HepG2 (cell line): ENCODE measurements around the gene PFDN2. TPM values are rescaled to one million over a fixed set of nuclear protein-coding genes. Genes with fewer than 3 reads are reported as not detected.

Experiments used
- ATF1 ChIP-seq: IDR thresholded peaks from 2 replicates; pipeline ENCODE4 v1.6.1; 2016; ENCODE audit warnings: mild to moderate bottlenecking, control low read depth
- ATM ChIP-seq: fragments of 450-650 bp; IDR thresholded peaks from 2 replicates; pipeline ENCODE4 v1.7.1; 2017; ENCODE audit warnings: mild to moderate bottlenecking, borderline replicate concordance
- CENPX ChIP-seq: sonication (generic); formaldehyde crosslinking; IDR thresholded peaks from 2 replicates; pipeline ENCODE4 v1.9.0; 2021; ENCODE audit warnings: mild to moderate bottlenecking, missing genetic modification reagents, moderate library complexity
- CREB1 ChIP-seq, 2 experiments: fragments of 450-650 bp in 1 of 2; IDR thresholded peaks; 2 replicates each; pipeline ENCODE4 v1.6.1; 2016 to 2017; ENCODE audit warnings: control low read depth in 1 of 2, mild to moderate bottlenecking in 1 of 2, missing compliant biosample characterization in 1 of 2, missing genetic modification characterization in 1 of 2
- HMGA1 ChIP-seq: sonication (generic); formaldehyde crosslinking; conservative IDR thresholded peaks from 2 replicates; pipeline ENCODE4 v1.4.0; 2020; ENCODE audit warnings: missing genetic modification reagents
- ISX ChIP-seq: sonication (generic); formaldehyde crosslinking; conservative IDR thresholded peaks from 2 replicates; pipeline ENCODE4 v1.5.0; 2020; ENCODE audit warnings: missing genetic modification reagents
- MBD4 ChIP-seq: IDR thresholded peaks from 2 replicates; pipeline ENCODE4 v1.6.1; 2012; ENCODE audit warnings: low read length, inconsistent platforms, borderline replicate concordance
- NCOA2 ChIP-seq: sonication (generic); formaldehyde crosslinking; IDR thresholded peaks from 2 replicates; pipeline ENCODE4 v1.8.0; 2022; ENCODE audit warnings: inconsistent platforms
- PAF1 ChIP-seq: IDR thresholded peaks from 2 replicates; pipeline ENCODE4 v1.6.1; 2016; ENCODE audit warnings: missing genetic modification reagents, missing compliant biosample characterization
- RFX3 ChIP-seq: IDR thresholded peaks from 2 replicates; pipeline ENCODE4 v1.6.1; 2016; ENCODE audit warnings: missing biosample characterization, missing genetic modification reagents
- SP5 ChIP-seq: IDR thresholded peaks from 2 replicates; pipeline ENCODE4 v1.6.1; 2016; ENCODE audit warnings: low read depth, borderline replicate concordance
- TCF7 ChIP-seq: sonication (generic); IDR thresholded peaks from 2 replicates; pipeline ENCODE4 v1.6.1; 2016; ENCODE audit warnings: antibody characterized with exemption, low read depth
- U2AF2 ChIP-seq: fragments of 200-400 bp; formaldehyde crosslinking; IDR thresholded peaks from 2 replicates; pipeline ENCODE4 v1.6.1; 2017; ENCODE audit warnings: low read depth, mild to moderate bottlenecking, low read length
- ZFAT ChIP-seq: sonication (generic); formaldehyde crosslinking; conservative IDR thresholded peaks from 2 replicates; pipeline ENCODE4 v1.8.1; 2023; ENCODE audit warnings: missing genetic modification reagents, inconsistent platforms
- ZNF101 ChIP-seq: sonication (generic); formaldehyde crosslinking; IDR thresholded peaks from 2 replicates; pipeline ENCODE4 v1.4.0; 2020; ENCODE audit warnings: mild to moderate bottlenecking, low read depth, missing genetic modification reagents, borderline replicate concordance
- ZNF251 ChIP-seq: sonication (generic); formaldehyde crosslinking; IDR thresholded peaks from 2 replicates; pipeline ENCODE4 v1.9.0; 2021; ENCODE audit warnings: mild to moderate bottlenecking, missing genetic modification reagents
- ZNF296 ChIP-seq: sonication (generic); formaldehyde crosslinking; conservative IDR thresholded peaks from 2 replicates; pipeline ENCODE4 v1.5.0; 2020; ENCODE audit warnings: mild to moderate bottlenecking, missing genetic modification reagents
- ZNF446 ChIP-seq: sonication (generic); formaldehyde crosslinking; IDR thresholded peaks from 2 replicates; pipeline ENCODE4 v1.5.0; 2020; ENCODE audit warnings: mild to moderate bottlenecking, missing genetic modification reagents
- ZNF556 ChIP-seq: sonication (generic); formaldehyde crosslinking; IDR thresholded peaks from 2 replicates; pipeline ENCODE4 v1.4.0; 2020; ENCODE audit warnings: mild to moderate bottlenecking, missing genetic modification reagents, borderline replicate concordance
- ZNF598 ChIP-seq: sonication (generic); formaldehyde crosslinking; IDR thresholded peaks from 2 replicates; pipeline ENCODE4 v1.5.1; 2020; ENCODE audit warnings: mild to moderate bottlenecking, missing genetic modification reagents, borderline replicate concordance
- polyA plus RNA-seq, 8 experiments: library from polyadenylated mRNA; depleted of rRNA in 3 of 8; stranded (reverse) in 7 of 8; unstranded in 1 of 8; fragments of >200 nt; fragmentation: Illumina TruSeq in 4 of 8; extraction: Trizol in 4 of 8; gene quantifications; 2 replicates each; pipeline versions ENCODE4 v1.2.1 to v1.2.3, GENCODE V29; 2011 to 2016; ENCODE audit warnings: low read depth in 4 of 8, missing spikeins in 1 of 8, mixed read lengths in 1 of 8; ENCODE audit not compliant: insufficient read depth in 1 of 8
- total RNA-seq, 5 experiments: library from RNA; depleted of rRNA; stranded (reverse); fragments of >200 nt; fragmentation: Illumina TruSeq; extraction: Trizol; gene quantifications; 2 replicates each; pipeline ENCODE4 v1.2.3, GENCODE V29; 2016; ENCODE audit warnings: low read depth in 1 of 5
- TF ChIP-seq, protein P1 (sequence below): sonication (generic); formaldehyde crosslinking; IDR thresholded peaks from 2 replicates; pipeline ENCODE4 v1.8.1; 2023; ENCODE audit warnings: mild to moderate bottlenecking, moderate library complexity, missing genetic modification reagents
- TF ChIP-seq, protein P2 (sequence below): fragments of 450-650 bp; IDR thresholded peaks from 2 replicates; pipeline ENCODE4 v1.6.1; 2017; ENCODE audit warnings: mild to moderate bottlenecking
- TF ChIP-seq, protein P3 (sequence below): sonication (generic); formaldehyde crosslinking; IDR thresholded peaks from 2 replicates; pipeline ENCODE4 v1.4.0; 2020; ENCODE audit warnings: missing genetic modification reagents, mild to moderate bottlenecking, borderline replicate concordance

The PFDN2 gene
- total and polyA plus RNA-seq, 2 of the 13 experiments (the other 11 are each of a cell fraction or from before 2014, with no cell fraction given), result 62.6 to 63.6 TPM

DNA sequence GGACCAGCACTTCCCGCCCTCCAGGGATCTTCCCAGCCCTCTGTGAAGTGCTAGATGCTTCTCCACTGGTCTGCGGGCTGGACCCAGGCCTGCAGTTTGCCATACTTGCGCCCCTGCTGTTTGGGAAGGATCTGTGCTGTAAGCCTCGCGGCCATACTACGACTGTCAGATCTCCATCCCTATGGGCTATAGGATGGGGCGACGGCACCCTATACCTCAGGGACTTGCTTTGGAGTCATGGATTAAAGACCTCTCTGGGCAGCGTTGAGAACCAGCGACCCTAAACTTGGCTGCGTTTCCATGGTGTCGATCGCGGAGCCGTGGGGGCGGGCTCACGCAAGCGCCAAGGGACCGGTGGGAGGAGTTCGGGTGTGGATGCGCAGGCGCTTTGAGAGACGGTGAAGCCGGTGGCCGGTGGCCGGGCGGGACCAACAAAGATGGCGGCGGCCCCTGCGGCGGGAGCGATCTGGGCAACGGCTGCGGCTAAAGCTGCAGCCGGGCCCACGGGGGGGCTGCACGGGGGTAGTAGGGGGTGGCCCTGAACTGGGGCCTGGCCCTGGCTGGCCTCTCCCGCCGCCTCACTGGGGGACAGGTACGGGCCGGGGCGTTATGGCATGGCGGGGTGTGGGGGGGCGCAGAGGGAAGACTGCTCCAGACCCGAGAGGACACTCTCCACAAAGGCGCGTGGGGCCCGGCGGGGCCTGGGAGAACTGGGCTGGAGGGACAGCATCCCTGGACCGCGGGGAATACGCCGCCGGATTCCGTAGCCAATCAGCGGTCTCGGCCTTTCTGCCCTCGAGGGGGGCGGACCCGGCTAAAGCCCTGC, 41.5 kb upstream of the PFDN2 start, which contains the start of gene USP21 (continued):
- TF ChIP-seq ZNF101 (CRISPR knock-in tag) (no peak), NCOA2 (CRISPR knock-in tag) (no peak), MBD4 (no peak), RFX3 (CRISPR knock-in tag) (peak; percentile 49; the same call in 1 of the 2 replicates), CENPX (no peak), ZNF598 (CRISPR knock-in tag) (peak; percentile 44; the same call in 1 of the 2 replicates), SP5 (CRISPR knock-in tag) (peak; percentile 49; the same call in 1 of the 2 replicates), ZNF556 (no peak), ATM (no peak), ATF1 (CRISPR knock-in tag) (no peak), ZNF251 (CRISPR knock-in tag) (no peak), ZFAT (CRISPR knock-in tag) (no peak), HMGA1 (CRISPR knock-in tag) (no peak), U2AF2 (no peak), PAF1 (CRISPR knock-in tag) (no peak), ZNF446 (CRISPR knock-in tag) (no peak), CREB1 (IDR thresholded peaks at IDR 0.05) (0 out of 2 replicates have a peak, but pooled peaks have one; percentile 16), CREB1 (CRISPR knock-in tag; IDR thresholded peaks at IDR 0.05) (no peak), TCF7 (no peak), ZNF296 (no peak), ISX (CRISPR knock-in tag) (no peak)
- TF ChIP-seq, protein P1, sequence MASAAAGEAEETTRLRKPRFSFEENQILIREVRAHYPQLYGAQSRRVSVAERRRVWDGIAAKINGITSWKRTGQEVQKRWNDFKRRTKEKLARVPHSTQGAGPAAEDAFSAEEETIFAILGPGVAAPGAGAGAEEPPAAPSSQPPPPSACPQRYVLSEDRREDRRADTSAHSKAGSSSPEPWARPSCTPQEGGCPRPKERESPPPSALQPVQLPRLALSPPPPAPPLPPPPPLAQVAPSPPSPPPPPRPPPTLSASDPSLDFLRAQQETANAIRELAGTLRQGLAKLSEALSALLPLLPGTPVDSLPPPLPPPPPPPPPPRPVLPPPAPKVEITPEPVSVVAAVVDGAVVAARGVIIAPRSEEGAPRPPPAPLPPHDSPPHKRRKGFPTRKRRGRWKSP, result no peak
- TF ChIP-seq, protein P2, sequence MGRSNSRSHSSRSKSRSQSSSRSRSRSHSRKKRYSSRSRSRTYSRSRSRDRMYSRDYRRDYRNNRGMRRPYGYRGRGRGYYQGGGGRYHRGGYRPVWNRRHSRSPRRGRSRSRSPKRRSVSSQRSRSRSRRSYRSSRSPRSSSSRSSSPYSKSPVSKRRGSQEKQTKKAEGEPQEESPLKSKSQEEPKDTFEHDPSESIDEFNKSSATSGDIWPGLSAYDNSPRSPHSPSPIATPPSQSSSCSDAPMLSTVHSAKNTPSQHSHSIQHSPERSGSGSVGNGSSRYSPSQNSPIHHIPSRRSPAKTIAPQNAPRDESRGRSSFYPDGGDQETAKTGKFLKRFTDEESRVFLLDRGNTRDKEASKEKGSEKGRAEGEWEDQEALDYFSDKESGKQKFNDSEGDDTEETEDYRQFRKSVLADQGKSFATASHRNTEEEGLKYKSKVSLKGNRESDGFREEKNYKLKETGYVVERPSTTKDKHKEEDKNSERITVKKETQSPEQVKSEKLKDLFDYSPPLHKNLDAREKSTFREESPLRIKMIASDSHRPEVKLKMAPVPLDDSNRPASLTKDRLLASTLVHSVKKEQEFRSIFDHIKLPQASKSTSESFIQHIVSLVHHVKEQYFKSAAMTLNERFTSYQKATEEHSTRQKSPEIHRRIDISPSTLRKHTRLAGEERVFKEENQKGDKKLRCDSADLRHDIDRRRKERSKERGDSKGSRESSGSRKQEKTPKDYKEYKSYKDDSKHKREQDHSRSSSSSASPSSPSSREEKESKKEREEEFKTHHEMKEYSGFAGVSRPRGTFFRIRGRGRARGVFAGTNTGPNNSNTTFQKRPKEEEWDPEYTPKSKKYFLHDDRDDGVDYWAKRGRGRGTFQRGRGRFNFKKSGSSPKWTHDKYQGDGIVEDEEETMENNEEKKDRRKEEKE, result no peak
- TF ChIP-seq, protein P3, sequence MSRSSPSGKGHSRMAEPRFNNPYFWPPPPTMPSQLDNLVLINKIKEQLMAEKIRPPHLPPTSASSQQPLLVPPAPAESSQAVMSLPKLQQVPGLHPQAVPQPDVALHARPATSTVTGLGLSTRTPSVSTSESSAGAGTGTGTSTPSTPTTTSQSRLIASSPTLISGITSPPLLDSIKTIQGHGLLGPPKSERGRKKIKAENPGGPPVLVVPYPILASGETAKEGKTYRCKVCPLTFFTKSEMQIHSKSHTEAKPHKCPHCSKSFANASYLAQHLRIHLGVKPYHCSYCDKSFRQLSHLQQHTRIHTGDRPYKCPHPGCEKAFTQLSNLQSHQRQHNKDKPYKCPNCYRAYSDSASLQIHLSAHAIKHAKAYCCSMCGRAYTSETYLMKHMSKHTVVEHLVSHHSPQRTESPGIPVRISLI (CRISPR knock-in tag), result no peak
